ENCODE measurements around the gene VGLL1.

The VGLL1 gene

DNA sequence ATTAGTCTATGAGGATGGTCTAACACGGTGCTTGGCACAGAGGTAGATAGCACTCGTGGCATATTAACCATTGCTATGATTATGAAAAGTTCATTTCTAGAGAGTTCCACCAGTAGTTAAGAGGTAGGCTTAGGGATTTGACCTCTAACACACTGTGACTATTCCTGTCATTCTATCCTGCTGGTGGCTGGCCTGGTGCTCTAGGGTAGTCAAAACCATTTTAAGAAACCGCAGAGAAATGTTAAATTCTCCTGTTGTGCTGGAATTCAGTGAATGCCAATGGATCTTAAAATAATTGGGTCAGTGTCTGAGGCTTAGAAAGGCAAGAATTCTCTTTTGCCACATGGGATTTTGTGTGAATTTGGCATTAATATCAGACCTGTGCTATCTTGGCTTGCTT lies 53.9 kb downstream of the VGLL1 start:
- Histone ChIP-seq H3K9ac (no peak overlapping the region), H3K4me2 (peak overlapping the region; percentile 13), H3K4me3 (no peak overlapping the region), H3K27me3 (peaks cover 95% of the 10 kb centered on the region), H3K4me1 (0 out of 2 replicates have a peak, but pooled peaks cover 15% of the 10 kb centered on the region), H3K27ac (no peak overlapping the region), H3K36me3 (no peaks in the 10 kb centered on the region), H4K20me1 (no peaks in the 10 kb centered on the region; the same call in 1 of the 2 replicates), H3K9me3 (no peaks in the 10 kb centered on the region)
- TF ChIP-seq Cebpa-rat (IDR thresholded peaks at IDR 0.05) = no peak

- no peak overlapping the region for H3K9ac ChIP-seq
- H3K4me2 ChIP-seq = peak overlapping the region; percentile 13
- 0 out of 2 replicates have a peak, but pooled peaks cover 15% of the 10 kb centered on the region for H3K4me1 ChIP-seq
- H3K36me3 ChIP-seq = no peaks in the 10 kb centered on the region
- no peak for TF ChIP-seq Cebpa-rat (IDR thresholded peaks at IDR 0.05)
- no peaks in the 10 kb centered on the region for H3K9me3 ChIP-seq
- no peak overlapping the region for H3K4me3 ChIP-seq
- H3K27me3 ChIP-seq = peaks cover 92% of the 10 kb centered on the region
- H4K20me1 ChIP-seq = no peaks in the 10 kb centered on the region; the same call in 1 of the 2 replicates
- H3K27ac ChIP-seq = no peak overlapping the region
Observed at GRCh38 chrX:136586386-136586785, 54.4 kb downstream of the VGLL1 start.

GRCh38 chrX:136587532-136587931 lies 55.5 kb downstream of the VGLL1 start:
- no peaks in the 10 kb centered on the region; the same call in 1 of the 2 replicates for H4K20me1 ChIP-seq
- no peaks in the 10 kb centered on the region for H3K36me3 ChIP-seq
- TF ChIP-seq Cebpa-rat (IDR thresholded peaks at IDR 0.05) = peak; percentile 53; the same call in 1 of the 2 replicates
- no peak overlapping the region for H3K4me3 ChIP-seq
- 0 out of 2 replicates have a peak, but pooled peaks cover 15% of the 10 kb centered on the region for H3K4me1 ChIP-seq
- H3K9me3 ChIP-seq = no peaks in the 10 kb centered on the region
- H3K4me2 ChIP-seq = no peak overlapping the region
- H3K9ac ChIP-seq = no peak overlapping the region
- H3K27me3 ChIP-seq = peaks cover 89% of the 10 kb centered on the region
- no peak overlapping the region for H3K27ac ChIP-seq

DNA sequence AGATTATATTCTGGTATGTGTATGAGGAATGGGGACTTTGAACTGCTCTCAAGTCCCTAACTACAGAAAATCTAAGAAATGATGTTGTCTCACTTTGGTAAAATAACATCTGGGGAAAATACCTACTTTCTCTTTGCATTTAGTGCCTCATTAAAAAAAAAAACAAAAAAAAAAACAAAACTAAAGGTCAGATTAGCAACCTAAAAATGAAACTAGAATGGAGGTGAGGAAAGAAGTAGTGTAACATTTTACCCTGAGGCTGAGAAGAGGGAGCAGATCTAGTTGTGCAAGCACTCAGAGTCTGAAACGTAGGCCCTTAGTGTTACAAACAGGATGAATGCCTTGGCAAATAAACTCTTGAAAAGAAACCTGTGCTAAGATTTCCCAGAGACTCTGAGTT lies 56.0 kb downstream of the VGLL1 start:
- Histone ChIP-seq H3K4me2 (no peak overlapping the region), H3K36me3 (no peaks in the 10 kb centered on the region), H3K4me3 (no peak overlapping the region), H4K20me1 (no peaks in the 10 kb centered on the region; the same call in 1 of the 2 replicates), H3K27me3 (peaks cover 89% of the 10 kb centered on the region), H3K4me1 (0 out of 2 replicates have a peak, but pooled peaks cover 15% of the 10 kb centered on the region), H3K9ac (no peak overlapping the region), H3K9me3 (no peaks in the 10 kb centered on the region), H3K27ac (no peak overlapping the region)
- no peak for TF ChIP-seq Cebpa-rat (IDR thresholded peaks at IDR 0.05)

GRCh38 chrX:136589966-136590365 lies 58.0 kb downstream of the VGLL1 start:
- TF ChIP-seq Cebpa-rat (IDR thresholded peaks at IDR 0.05) = no peak
- no peak overlapping the region for H3K27ac ChIP-seq
- no peak overlapping the region for H3K4me3 ChIP-seq
- H3K4me1 ChIP-seq = 0 out of 2 replicates have a peak, but pooled peaks cover 15% of the 10 kb centered on the region
- H3K9me3 ChIP-seq = no peaks in the 10 kb centered on the region
- H3K4me2 ChIP-seq = no peak overlapping the region
- H3K36me3 ChIP-seq = no peaks in the 10 kb centered on the region
- no peak overlapping the region for H3K9ac ChIP-seq
- H3K27me3 ChIP-seq = peaks cover 80% of the 10 kb centered on the region
- H4K20me1 ChIP-seq = no peaks in the 10 kb centered on the region; the same call in 1 of the 2 replicates

DNA sequence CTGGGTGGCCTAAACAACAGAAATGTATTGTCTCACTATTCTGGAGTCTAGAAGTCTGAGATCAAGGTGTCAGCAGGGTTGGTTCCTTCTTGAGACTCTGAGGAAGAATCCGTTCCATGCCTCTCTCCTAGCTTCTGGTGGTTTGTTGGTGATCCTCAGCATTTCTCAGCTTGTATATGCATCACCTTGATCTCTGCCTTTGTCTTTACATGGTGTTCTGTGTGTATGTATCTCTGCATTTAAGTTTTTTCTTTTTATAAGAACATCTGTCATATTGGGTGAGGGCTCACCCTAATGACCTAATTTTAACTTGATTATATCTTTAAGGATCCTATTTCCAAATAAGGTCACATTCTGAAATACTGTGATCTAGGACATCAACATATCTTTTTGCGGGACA lies 65.3 kb downstream of the VGLL1 start:
- H4K20me1 ChIP-seq = no peaks in the 10 kb centered on the region
- H3K27ac ChIP-seq = no peak overlapping the region
- no peak overlapping the region for H3K9ac ChIP-seq
- TF ChIP-seq Cebpa-rat (IDR thresholded peaks at IDR 0.05) = no peak
- H3K27me3 ChIP-seq = peaks cover 76% of the 10 kb centered on the region
- H3K4me3 ChIP-seq = no peak overlapping the region
- H3K9me3 ChIP-seq = no peaks in the 10 kb centered on the region
- H3K36me3 ChIP-seq = no peaks in the 10 kb centered on the region
- H3K4me2 ChIP-seq = no peak overlapping the region
- no peaks in the 10 kb centered on the region for H3K4me1 ChIP-seq

GRCh38 chrX:136597954-136598353 lies 65.9 kb downstream of the VGLL1 start:
- TF ChIP-seq Cebpa-rat (IDR thresholded peaks at IDR 0.05) = no peak
- no peaks in the 10 kb centered on the region for H4K20me1 ChIP-seq
- H3K27me3 ChIP-seq = peaks cover 75% of the 10 kb centered on the region
- no peaks in the 10 kb centered on the region for H3K4me1 ChIP-seq
- no peaks in the 10 kb centered on the region for H3K36me3 ChIP-seq
- H3K9ac ChIP-seq = no peak overlapping the region
- H3K4me3 ChIP-seq = no peak overlapping the region
- H3K27ac ChIP-seq = no peak overlapping the region
- H3K4me2 ChIP-seq = no peak overlapping the region
- no peaks in the 10 kb centered on the region for H3K9me3 ChIP-seq

DNA sequence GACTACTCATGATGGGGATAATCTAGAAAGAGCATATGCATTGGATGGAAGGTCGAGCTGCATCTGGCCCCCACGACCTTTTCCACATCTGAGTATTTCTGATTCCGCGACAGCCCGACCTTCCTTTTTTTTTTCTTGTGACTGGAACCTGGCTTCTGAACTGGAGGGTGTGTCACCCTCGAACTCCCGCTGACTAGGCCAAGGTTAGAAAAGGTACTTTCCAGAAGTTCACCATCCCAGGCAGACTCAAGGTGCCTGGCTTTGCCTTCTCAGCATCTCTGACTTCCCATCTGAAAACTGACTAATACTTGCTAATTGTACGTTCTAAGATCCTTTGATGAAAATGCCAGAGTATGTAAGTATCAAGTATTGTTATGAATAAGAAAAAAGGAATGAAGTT lies 66.6 kb downstream of the VGLL1 start:
- Histone ChIP-seq H3K9me3 (no peaks in the 10 kb centered on the region), H3K9ac (no peak overlapping the region), H3K4me1 (no peaks in the 10 kb centered on the region), H3K27ac (no peak overlapping the region), H4K20me1 (no peaks in the 10 kb centered on the region), H3K27me3 (peaks cover 79% of the 10 kb centered on the region), H3K4me3 (no peak overlapping the region), H3K36me3 (no peaks in the 10 kb centered on the region), H3K4me2 (no peak overlapping the region)
- TF ChIP-seq Cebpa-rat (IDR thresholded peaks at IDR 0.05) = no peak

DNA sequence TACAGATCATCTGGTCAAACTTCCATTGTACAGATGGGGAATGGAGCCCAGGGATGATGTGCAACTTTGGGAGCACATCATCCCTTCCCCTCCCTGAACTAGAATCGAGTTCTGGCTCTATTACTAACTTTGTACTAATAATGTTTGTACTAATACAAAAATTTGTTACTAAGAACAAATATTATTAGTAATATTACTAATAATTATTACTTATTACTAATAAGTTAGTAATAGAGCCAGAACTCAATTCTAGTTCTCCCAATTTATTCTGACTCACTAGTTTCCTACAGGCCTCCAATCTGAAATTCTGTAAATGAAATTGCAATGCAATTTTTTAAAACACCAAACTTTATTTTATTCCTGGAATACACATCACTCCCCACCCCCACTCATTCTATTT lies 68.0 kb downstream of the VGLL1 start:
- no peak overlapping the region for H3K4me3 ChIP-seq
- H3K4me2 ChIP-seq = no peak overlapping the region
- no peak overlapping the region for H3K27ac ChIP-seq
- no peaks in the 10 kb centered on the region for H3K36me3 ChIP-seq
- H3K9me3 ChIP-seq = no peaks in the 10 kb centered on the region
- H4K20me1 ChIP-seq = no peaks in the 10 kb centered on the region
- no peak overlapping the region for H3K9ac ChIP-seq
- TF ChIP-seq Cebpa-rat (IDR thresholded peaks at IDR 0.05) = no peak
- no peaks in the 10 kb centered on the region for H3K4me1 ChIP-seq
- H3K27me3 ChIP-seq = peaks cover 82% of the 10 kb centered on the region
